MM.1S (cell line): ENCODE data around the gene LCMT1.

ENCODE experiments used
- CTCF ChIP-seq: fragments of 300-600 bp; sonication (generic); IDR thresholded peaks from 2 replicates; pipeline ENCODE4 v1.5.1; 2016; ENCODE audit warnings: antibody characterized with exemption, low read length, mixed read lengths
- EZH2 ChIP-seq: fragments of 300-600 bp; sonication (generic); optimal IDR thresholded peaks from 2 replicates; pipeline ENCODE3; 2017; ENCODE audit warnings: low read depth, mild to moderate bottlenecking, antibody characterized with exemption, low read length, mixed read lengths

- TF ChIP-seq CTCF (no peak), EZH2 (no peak)
Observed at GRCh38 chr16:25199457-25199856, 87.9 kb downstream of the LCMT1 start.
